GM21381 (cell line): Measurements from ENCODE around the gene ANGPTL1.
"Not testable (repeated sequence)": the region's sequence is repeated elsewhere in the genome, so short reads cannot be mapped to it uniquely, and the experiment has no call there.

Experiments used
- ATAC-seq: cut with Tn5 transposase; IDR thresholded peaks from one replicate; pipeline ENCODE4 v1.9.1; 2021; ENCODE audit warnings: mild to moderate bottlenecking, moderate library complexity; ENCODE audit not compliant: unreplicated experiment

ANGPTL1 gene

GRCh38 chr1:178868706-178869105, 2.2 kb downstream of the ANGPTL1 start:
- ATAC-seq: no peak

GRCh38 chr1:178867670-178868069, 3.2 kb downstream of the ANGPTL1 start:
- ATAC-seq: no peak

- no peak for ATAC-seq
Observed at GRCh38 chr1:178864326-178864725, 6.6 kb downstream of the ANGPTL1 start.

- no peak for ATAC-seq
Observed at GRCh38 chr1:178862864-178863263, 8.0 kb downstream of the ANGPTL1 start.

GRCh38 chr1:178862416-178862815, 8.5 kb downstream of the ANGPTL1 start:
- no peak for ATAC-seq

- ATAC-seq: no peak
Observed at GRCh38 chr1:178857126-178857525, 13.8 kb downstream of the ANGPTL1 start.

GRCh38 chr1:178849918-178850317, 21.0 kb downstream of the ANGPTL1 start:
- no peak for ATAC-seq

GRCh38 chr1:178847919-178848318, 23.0 kb downstream of the ANGPTL1 start:
- ATAC-seq: not testable (repeated sequence)

- no peak for ATAC-seq
Observed at GRCh38 chr1:178847396-178847849, 23.5 kb downstream of the ANGPTL1 start.

- no peak for ATAC-seq
Observed at GRCh38 chr1:178846306-178846705, 24.6 kb downstream of the ANGPTL1 start.

GRCh38 chr1:178844436-178844835, 26.4 kb downstream of the ANGPTL1 start:
- no peak for ATAC-seq

GRCh38 chr1:178825167-178825566, 45.7 kb downstream of the ANGPTL1 start:
- ATAC-seq: no peak

- no peak for ATAC-seq
Observed at GRCh38 chr1:178821134-178821866, 49.6 kb downstream of the ANGPTL1 start.

GRCh38 chr1:178819123-178819522, 51.8 kb downstream of the ANGPTL1 start:
- no peak for ATAC-seq

- no peak for ATAC-seq
Observed at GRCh38 chr1:178818416-178818815, 52.5 kb downstream of the ANGPTL1 start.

- ATAC-seq: no peak
Observed at GRCh38 chr1:178810585-178810984, 60.3 kb downstream of the ANGPTL1 start.

GRCh38 chr1:178808529-178808928, 62.3 kb downstream of the ANGPTL1 start:
- no peak for ATAC-seq

GRCh38 chr1:178806665-178807300, 64.1 kb downstream of the ANGPTL1 start:
- ATAC-seq: no peak

- no peak for ATAC-seq
Observed at GRCh38 chr1:178802873-178803272, 68.0 kb downstream of the ANGPTL1 start.
